ENCODE measurements around the gene SFXN2.
A peak's percentile ranks its signal among the peaks of the same experiment; 100 is the strongest.

The SFXN2 gene

DNA sequence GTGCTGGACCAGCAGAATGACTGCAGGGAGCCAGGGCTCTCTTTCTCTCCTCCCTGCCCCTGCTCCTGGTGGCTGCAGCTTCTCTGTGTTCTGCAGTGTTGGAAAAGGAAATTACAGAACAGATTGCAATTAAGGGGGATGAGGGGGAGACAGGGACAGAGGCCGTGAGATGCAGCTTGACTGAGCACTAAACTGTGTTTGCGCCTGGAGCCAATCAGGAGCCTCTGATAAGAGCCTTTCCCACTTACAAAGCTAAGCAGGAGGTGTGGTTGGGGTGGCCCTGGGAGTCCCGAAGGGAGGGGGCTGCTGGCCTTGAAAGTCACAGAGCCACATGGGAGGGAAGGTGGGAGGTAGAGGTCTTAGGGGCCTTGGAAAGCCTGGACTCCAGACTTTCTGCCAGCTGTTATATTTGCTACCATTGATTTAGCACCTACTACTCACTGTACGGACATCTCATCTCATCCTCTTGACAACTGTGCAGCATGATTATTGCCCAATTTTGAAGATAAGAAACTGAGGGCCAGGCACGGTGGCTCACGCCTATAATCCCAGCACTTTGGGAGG is 43.5 kb upstream of the SFXN2 start:
- TF ChIP-seq CTCF (IDR thresholded peaks at IDR 0.05; ENCODE audit: extremely low read depth, missing control alignments) = no peak
- no peak for DNase-seq (ENCODE audit: low spot score)

DNA sequence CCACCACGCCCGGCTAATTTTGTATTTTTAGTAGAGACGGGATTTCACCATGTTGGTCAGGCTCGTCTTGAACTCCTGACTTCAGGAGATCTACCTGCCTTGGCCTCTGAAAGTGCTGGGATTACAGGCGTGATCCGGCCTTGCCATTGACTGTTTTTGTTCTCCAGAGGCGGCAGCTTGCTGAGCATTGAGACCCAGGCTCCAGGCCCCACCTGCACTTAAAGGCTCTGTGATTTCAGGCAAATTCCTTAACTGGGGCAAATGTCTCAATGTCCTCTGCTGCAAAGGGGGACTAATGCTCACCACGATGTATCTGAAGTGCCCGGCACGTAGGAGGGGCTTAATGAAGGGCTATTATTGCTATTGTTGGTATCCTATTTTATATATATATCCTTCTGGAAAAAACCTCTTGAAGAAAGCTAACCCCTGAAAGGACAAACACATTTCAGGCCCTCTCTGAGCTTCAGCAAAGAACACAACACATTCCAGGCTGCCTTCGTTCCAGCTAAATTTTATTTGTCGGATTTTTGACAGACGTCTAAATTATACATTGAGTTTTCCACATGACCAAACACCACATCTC is 41.1 kb upstream of the SFXN2 start:
- no peak for DNase-seq (ENCODE audit: low spot score)
- TF ChIP-seq CTCF (IDR thresholded peaks at IDR 0.05; ENCODE audit: extremely low read depth, missing control alignments) = no peak

GRCh38 chr10:102673819-102674511 is 40.5 kb upstream of the SFXN2 start:
- TF ChIP-seq CTCF (IDR thresholded peaks at IDR 0.05; ENCODE audit: extremely low read depth, missing control alignments) = no peak
- peak; percentile 75 for DNase-seq (ENCODE audit: low spot score)

GRCh38 chr10:102674566-102674965 is 39.9 kb upstream of the SFXN2 start:
- DNase-seq (ENCODE audit: low spot score) = no peak
- no peak for TF ChIP-seq CTCF (IDR thresholded peaks at IDR 0.05; ENCODE audit: extremely low read depth, missing control alignments)

GRCh38 chr10:102675011-102675665 is 39.3 kb upstream of the SFXN2 start:
- no peak for TF ChIP-seq CTCF (IDR thresholded peaks at IDR 0.05; ENCODE audit: extremely low read depth, missing control alignments)
- DNase-seq (ENCODE audit: low spot score) = no peak

- peak; percentile 7 for DNase-seq (ENCODE audit: low spot score)
- no peak for TF ChIP-seq CTCF (IDR thresholded peaks at IDR 0.05; ENCODE audit: extremely low read depth, missing control alignments)
Observed at GRCh38 chr10:102675666-102676533, 38.5 kb upstream of the SFXN2 start.

Measured in GM20000 (cell line).